Measurements from ENCODE around the gene GOLIM4. TPM values are rescaled to one million over a fixed set of nuclear protein-coding genes. Genes with fewer than 3 reads are reported as not detected.

Gene GOLIM4
- total RNA-seq, 4 donors from 2014 or later, result 13.0 to 20.8 (median 17.8) TPM

DNA sequence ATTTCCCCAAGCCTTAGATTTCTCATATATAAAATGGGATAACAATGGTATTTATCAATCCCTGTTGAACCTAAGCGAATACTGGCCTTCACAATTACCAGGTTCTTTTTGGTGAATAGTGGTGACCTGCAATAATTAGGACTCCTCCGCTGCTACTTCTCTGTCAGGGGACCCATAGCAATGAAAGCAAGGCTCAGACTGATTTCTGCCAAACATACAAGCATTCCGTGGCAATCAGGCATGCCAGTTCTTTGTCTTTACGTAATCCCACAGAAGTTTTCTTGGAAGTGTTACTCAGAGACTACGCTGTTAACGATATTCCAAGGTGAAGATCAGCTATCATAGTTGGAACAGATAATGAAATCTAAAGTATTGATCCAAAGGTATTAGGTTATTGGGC lies 105.7 kb downstream of the GOLIM4 start:
- DNase-seq, result no peak
- Histone ChIP-seq H3K9me3 (no peaks in the 10 kb centered on the region), H3K36me3 (no peaks in the 10 kb centered on the region), H3K4me3 (no peak overlapping the region), H3K27ac (no peak overlapping the region), H3K4me1 (no peaks in the 10 kb centered on the region), H3K27me3 (no peaks in the 10 kb centered on the region)
- no peak for ATAC-seq
- intact Hi-C loops (cut with DNase I; ENCODE audit: low total_unique reads) (no loop called here), in situ Hi-C loops (cut with MboI; ENCODE audit: low sequenced_read_pairs in 4 of 4) (no loop called here)
- TF ChIP-seq POLR2A (IDR thresholded peaks at IDR 0.05), result no peak

DNA sequence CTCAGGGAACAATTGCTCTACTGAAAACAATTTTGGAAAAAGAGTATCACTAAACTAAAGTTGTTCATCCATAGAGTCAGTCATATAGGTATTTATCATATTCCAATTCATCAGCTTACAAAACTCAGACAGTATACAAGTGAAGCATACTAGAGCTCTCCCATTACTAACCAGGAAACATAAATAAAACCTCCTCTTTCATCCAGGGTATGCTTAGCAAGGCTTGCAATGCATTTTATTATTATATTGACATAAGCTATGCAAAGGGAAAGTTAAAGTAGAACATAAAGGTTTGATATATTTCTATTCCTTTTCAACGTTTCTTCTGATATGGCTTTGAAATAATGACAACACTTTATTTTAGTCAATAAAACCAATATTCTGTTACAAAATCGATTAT lies 106.7 kb downstream of the GOLIM4 start:
- TF ChIP-seq POLR2A (IDR thresholded peaks at IDR 0.05), result no peak
- TF ChIP-seq, protein P1, sequence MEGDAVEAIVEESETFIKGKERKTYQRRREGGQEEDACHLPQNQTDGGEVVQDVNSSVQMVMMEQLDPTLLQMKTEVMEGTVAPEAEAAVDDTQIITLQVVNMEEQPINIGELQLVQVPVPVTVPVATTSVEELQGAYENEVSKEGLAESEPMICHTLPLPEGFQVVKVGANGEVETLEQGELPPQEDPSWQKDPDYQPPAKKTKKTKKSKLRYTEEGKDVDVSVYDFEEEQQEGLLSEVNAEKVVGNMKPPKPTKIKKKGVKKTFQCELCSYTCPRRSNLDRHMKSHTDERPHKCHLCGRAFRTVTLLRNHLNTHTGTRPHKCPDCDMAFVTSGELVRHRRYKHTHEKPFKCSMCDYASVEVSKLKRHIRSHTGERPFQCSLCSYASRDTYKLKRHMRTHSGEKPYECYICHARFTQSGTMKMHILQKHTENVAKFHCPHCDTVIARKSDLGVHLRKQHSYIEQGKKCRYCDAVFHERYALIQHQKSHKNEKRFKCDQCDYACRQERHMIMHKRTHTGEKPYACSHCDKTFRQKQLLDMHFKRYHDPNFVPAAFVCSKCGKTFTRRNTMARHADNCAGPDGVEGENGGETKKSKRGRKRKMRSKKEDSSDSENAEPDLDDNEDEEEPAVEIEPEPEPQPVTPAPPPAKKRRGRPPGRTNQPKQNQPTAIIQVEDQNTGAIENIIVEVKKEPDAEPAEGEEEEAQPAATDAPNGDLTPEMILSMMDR (IDR thresholded peaks at IDR 0.05 in 4 of 5, conservative IDR thresholded peaks at IDR 0.05 in 1 of 5), result no peak
- no peaks in the 10 kb centered on the region for H3K36me3 ChIP-seq

DNA sequence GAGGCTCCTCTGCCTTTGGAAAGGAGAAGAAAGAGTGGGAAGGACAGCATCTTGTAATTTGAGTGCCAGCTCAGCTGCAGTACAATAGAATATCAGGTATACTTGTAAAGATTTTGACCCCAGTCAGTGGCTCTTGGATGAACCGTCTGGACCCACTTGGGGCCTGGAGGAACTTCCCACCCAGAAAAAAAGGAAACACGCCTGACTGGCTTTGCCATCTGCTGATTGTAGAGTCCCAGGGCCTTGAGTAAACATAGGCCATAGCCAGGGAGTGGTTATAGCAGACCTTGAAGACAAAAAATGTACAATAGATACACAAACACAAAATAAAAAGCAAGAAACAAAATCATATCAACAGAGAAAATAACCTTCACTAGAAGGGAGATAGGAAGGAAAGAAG lies 112.1 kb downstream of the GOLIM4 start:
- Histone ChIP-seq H3K36me3 (no peaks in the 10 kb centered on the region), H3K9me3 (no peaks in the 10 kb centered on the region), H3K27ac (no peak overlapping the region), H3K4me1 (no peaks in the 10 kb centered on the region), H3K27me3 (no peaks in the 10 kb centered on the region), H3K4me3 (no peak overlapping the region)
- ATAC-seq (no peak), DNase-seq (no peak)
- intact Hi-C loops (cut with DNase I; ENCODE audit: low total_unique reads) (no loop called here), in situ Hi-C loops (cut with MboI; ENCODE audit: low sequenced_read_pairs in 4 of 4) (no loop called here)
- no peak for TF ChIP-seq POLR2A (IDR thresholded peaks at IDR 0.05)
- TF ChIP-seq, protein P1 (IDR thresholded peaks at IDR 0.05 in 4 of 5, conservative IDR thresholded peaks at IDR 0.05 in 1 of 5), result no peak

More for the DNA sequence above, 106.7 kb downstream of the GOLIM4 start:
- intact Hi-C loops (cut with DNase I; ENCODE audit: low total_unique reads) (no loop called here), in situ Hi-C loops (cut with MboI; ENCODE audit: low sequenced_read_pairs in 4 of 4) (no loop called here)
- H3K9me3 ChIP-seq, result no peaks in the 10 kb centered on the region
- ATAC-seq (no peak), DNase-seq (no peak)
- no peak overlapping the region for H3K4me3 ChIP-seq
- H3K27ac ChIP-seq, result no peak overlapping the region
- no peaks in the 10 kb centered on the region for H3K4me1 ChIP-seq
- no peaks in the 10 kb centered on the region for H3K27me3 ChIP-seq

DNA sequence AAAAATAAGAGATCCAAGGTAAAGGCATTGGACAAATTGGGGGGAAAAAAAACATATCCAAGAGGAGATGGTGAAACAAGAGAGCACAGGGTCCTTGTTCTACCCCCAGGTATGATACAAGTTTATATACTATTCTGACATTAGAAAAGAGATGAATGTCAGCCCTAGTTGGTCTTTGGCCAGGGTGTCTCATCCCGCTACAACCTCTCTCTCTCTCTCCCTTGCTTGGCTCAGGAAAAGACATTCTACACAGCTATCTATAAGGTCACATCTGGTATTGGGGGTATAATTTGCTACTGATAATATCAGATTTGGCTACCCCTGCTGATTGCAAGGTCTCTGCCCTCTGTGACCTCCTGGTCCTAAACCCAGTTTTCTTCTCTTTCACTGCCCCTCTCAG lies 117.2 kb downstream of the GOLIM4 start:
- Histone ChIP-seq H3K27ac (no peak overlapping the region), H3K9me3 (no peaks in the 10 kb centered on the region), H3K36me3 (no peaks in the 10 kb centered on the region), H3K4me3 (no peak overlapping the region), H3K4me1 (no peaks in the 10 kb centered on the region), H3K27me3 (no peaks in the 10 kb centered on the region)
- no peak for DNase-seq
- TF ChIP-seq, protein P1 (IDR thresholded peaks at IDR 0.05 in 4 of 5, conservative IDR thresholded peaks at IDR 0.05 in 1 of 5), result no peak
- no peak for TF ChIP-seq POLR2A (IDR thresholded peaks at IDR 0.05)
- in situ Hi-C loops (cut with MboI; ENCODE audit: low sequenced_read_pairs in 4 of 4) (no loop called here), intact Hi-C loops (cut with DNase I; ENCODE audit: low total_unique reads) (no loop called here)
- ATAC-seq, result no peak

DNA sequence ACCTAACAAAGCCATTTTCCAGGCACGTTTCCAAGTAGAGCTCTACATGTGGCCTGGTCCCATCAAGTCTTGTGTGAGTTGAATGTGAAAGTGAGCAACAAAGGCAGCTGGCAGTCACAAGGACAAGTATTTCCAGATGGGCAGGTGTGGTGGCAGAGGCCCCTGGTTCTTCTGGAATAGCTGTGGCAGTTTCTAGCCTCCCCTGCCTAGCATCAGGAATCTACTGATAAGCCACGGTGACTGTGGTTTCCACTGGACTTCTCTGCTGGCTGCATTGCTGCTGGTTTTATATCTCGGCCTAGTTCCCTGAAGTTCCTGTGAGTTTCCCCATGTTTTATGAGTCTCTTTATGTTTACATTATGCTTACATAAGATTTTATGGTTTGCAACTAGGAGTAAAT lies 117.7 kb downstream of the GOLIM4 start:
- in situ Hi-C loops (cut with MboI; ENCODE audit: low sequenced_read_pairs in 4 of 4) (no loop called here), intact Hi-C loops (cut with DNase I; ENCODE audit: low total_unique reads) (no loop called here)
- H3K27me3 ChIP-seq, result no peaks in the 10 kb centered on the region
- no peaks in the 10 kb centered on the region for H3K4me1 ChIP-seq
- DNase-seq (no peak), ATAC-seq (no peak)
- H3K36me3 ChIP-seq, result no peaks in the 10 kb centered on the region
- H3K27ac ChIP-seq, result no peak overlapping the region
- no peak overlapping the region for H3K4me3 ChIP-seq
- TF ChIP-seq, protein P1 (IDR thresholded peaks at IDR 0.05 in 4 of 5, conservative IDR thresholded peaks at IDR 0.05 in 1 of 5), result no peak
- no peaks in the 10 kb centered on the region for H3K9me3 ChIP-seq
